M059J (cell line): ENCODE measurements around the gene TYMP. TPM values are rescaled to one million over a fixed set of nuclear protein-coding genes. Genes with fewer than 3 reads are reported as not detected.

Source experiments
- DNase-seq: peaks from one replicate; pipeline ENCODE4 v3.0.0-alpha.2; 2012; ENCODE audit warnings: low read depth
- total RNA-seq: library from RNA; depleted of rRNA; stranded (reverse); fragments of >200 nt; shearing (Covaris generic); gene quantifications from 2 replicates; pipeline ENCODE4 v1.2.3, GENCODE V29; 2014; rRNA removed

Gene TYMP
- total RNA-seq, 1 experiment from 2014 or later, result 23.7 TPM

GRCh38 chr22:50485221-50486131, 44.3 kb downstream of the TYMP start:
- DNase-seq, result peak; percentile 55

GRCh38 chr22:50483977-50484853, 45.6 kb downstream of the TYMP start:
- no peak for DNase-seq

GRCh38 chr22:50483556-50483955, 46.3 kb downstream of the TYMP start:
- no peak for DNase-seq

GRCh38 chr22:50483106-50483505, 46.7 kb downstream of the TYMP start:
- no peak for DNase-seq

DNA sequence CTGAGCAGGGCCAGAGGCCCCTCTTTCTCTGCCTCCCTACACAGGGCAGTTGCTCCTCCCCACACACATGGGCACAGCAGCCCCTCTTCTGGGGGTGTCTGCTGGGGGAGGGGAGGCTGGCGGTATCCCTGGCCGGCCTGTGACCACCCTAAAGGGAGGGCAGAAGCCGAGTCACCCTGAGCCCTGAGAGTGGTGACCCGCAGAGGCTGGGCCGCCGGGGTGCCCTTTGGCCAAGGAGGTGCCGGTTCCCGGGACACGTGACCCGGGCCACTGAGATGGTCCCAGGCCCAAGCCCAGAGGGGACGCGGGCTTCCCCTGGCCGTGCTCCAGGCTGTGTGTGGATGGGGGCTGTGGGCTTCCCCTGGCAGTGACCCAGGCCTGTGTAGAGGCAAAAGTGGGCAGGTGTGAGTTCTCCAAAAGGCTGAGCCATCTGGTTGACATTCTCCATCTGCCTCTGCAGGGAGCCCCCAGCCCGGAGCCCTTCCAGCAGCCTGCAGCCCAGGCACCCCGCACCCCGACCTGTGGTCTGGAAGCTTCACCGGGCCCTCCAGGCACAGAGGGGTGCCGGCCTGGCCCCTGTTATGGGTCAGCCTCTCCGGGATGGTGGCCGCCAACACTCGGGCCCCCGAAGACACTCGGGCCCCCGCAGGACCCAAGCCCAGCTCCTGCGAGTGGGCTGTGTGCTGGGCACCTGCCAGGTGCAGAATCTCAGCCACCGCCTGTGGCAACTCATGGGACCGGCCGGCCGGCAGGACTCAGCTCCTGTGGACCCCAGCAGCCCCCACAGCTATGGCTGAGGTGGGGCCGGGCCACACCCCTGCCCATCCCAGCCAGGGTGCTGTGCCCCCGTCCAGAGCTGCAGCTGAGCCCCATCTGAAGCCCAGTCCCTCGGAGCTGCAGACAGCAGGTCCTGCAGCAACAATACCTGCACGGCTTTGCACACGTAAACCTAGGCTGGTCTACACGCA, 47.4 kb downstream of the TYMP start:
- no peak for DNase-seq

DNA sequence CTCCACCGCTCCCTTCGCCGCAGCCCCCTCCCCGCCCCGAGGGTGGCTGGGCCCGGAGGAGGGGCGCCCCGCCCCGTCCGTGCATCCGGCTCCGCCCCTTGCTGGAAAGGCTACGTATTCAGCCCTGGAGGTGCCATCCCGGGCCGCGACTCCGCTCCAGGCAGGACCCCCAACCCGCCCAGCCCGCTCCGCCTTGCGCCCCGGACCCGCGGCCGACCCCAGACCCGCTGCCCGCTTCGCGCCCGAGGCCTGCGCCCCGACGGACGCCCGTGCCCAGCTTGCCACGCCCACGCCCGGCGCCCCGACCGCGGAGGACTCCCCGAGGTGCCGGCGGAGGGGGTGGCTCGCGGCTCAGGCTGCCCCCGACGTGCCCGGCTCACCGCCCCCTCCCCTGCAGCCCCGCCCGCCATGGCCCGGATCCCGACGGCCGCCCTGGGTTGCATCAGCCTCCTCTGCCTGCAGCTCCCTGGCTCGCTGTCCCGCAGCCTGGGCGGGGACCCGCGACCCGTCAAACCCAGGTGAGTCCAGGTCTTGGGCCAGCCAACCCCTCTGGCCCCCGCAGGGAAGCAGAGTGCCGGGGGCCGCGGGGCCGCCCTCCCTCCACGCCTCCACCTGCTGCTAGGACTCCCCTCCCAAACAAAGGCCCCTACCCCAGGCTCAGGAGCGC, 48.2 kb downstream of the TYMP start, which contains the start of gene ADM2:
ADM2 (plus strand) TSS at position 104 of the 667 bp plus-strand sequence; CDS start at position 409, 305 bp downstream.
- no peak for DNase-seq

DNA sequence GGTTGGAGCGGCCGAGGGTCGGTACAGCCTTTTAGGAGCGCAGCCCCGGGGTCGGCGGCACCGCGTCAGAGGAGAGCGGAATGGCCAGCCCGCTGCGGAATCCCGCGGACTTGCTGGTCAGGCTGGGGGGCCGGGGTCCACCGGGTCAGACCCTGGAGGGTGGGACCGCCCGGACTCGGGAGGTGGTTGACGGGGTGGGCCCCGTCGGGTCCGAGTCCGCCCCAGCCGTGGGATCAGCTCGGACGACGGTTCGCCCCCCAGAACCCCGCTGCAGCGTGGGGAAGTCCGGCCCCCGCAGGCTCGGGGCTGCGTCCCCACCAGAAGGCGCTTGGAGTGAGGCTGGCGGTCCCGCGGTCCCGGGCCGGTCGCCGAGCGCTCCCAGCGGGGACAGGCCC, 48.8 kb downstream of the TYMP start:
- no peak for DNase-seq

DNA sequence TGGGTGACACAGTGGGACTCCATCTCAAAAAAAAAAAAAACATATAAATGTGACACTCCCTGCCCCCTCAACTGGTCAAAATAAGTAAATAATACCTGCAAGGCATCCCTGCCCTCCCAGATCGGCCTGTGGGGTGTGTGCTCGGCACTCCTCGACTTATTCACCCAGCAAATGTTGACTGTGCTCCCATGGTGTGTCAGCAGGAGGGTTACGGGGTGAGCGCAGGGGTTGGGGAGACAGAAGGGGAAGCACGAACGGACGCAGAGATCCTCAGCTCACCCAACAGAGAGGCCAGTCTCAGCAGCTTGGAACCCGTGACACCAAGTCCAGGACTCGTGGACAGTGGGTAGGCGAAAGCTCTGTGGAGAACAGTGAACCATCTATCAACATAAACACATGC, 50.1 kb downstream of the TYMP start:
- no peak for DNase-seq

DNA sequence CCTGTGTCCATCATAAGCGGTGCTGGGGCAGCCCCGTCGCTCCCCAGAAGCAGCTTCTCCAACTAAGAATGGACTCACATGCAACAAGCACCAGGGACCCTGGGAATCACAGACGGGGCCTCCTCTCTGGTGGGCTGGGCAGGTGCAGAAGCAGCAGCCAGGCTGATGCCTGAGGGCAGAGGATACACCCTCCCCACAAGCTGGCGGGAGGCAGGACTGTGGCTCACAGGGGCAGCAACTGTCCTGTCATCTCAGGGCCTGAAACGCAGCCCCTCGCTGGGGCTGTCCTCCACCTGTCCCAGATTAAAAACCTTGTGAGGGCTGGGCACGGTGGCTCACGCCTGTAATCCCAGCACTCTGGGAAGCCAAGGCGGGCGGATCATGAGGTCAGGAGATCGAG, 51.9 kb downstream of the TYMP start:
- no peak for DNase-seq

- DNase-seq, result no peak
Measured at GRCh38 chr22:50476868-50477267, 52.9 kb downstream of the TYMP start.

Other genes starting within 250 kb of the TYMP start
- 44.4 and 59.5 TPM in 2 replicates for gene PLXNB2, start 222.4 kb downstream of the TYMP start, total RNA-seq
- gene DENND6B, start 203.0 kb downstream of the TYMP start, total RNA-seq, result 0.20 and 0.71 TPM in 2 replicates
- gene PPP6R2, start 186.7 kb downstream of the TYMP start, total RNA-seq, result 18.9 and 31.4 TPM in 2 replicates
- 19.6 and 43.6 TPM in 2 replicates for gene SBF1, start 55.0 kb downstream of the TYMP start, total RNA-seq
- 0.15 TPM in 1 of 2 replicates, not detected in the other for gene ADM2, start 48.5 kb downstream of the TYMP start, total RNA-seq
- not detected in 2 replicates for gene MIOX, start 43.2 kb downstream of the TYMP start, total RNA-seq
- 31.2 and 59.8 TPM in 2 replicates for gene LMF2, start 22.3 kb downstream of the TYMP start, total RNA-seq
- gene NCAPH2, start 21.8 kb downstream of the TYMP start, total RNA-seq, result 46.8 and 50.9 TPM in 2 replicates
- 1.6 TPM in 1 of 2 replicates, not detected in the other for gene SCO2, start 4.4 kb downstream of the TYMP start, total RNA-seq
- gene KLHDC7B, start 15.9 kb upstream of the TYMP start, total RNA-seq, result 0.02 and 0.37 TPM in 2 replicates
- gene SYCE3, start 32.9 kb upstream of the TYMP start, total RNA-seq, result not detected in 2 replicates
- gene CPT1B, start 48.4 kb upstream of the TYMP start, total RNA-seq, result 2.2 and 2.4 TPM in 2 replicates
- 14.3 and 18.6 TPM in 2 replicates for gene CHKB, start 52.8 kb upstream of the TYMP start, total RNA-seq
- 0.10 and 0.74 TPM in 2 replicates for gene MAPK8IP2, start 70.8 kb upstream of the TYMP start, total RNA-seq
- gene ARSA, start 98.1 kb upstream of the TYMP start, total RNA-seq, result 6.2 and 10.9 TPM in 2 replicates
- gene SHANK3, start 142.8 kb upstream of the TYMP start, total RNA-seq, result 0.30 and 0.71 TPM in 2 replicates
- not detected in 2 replicates for gene ACR, start 208.2 kb upstream of the TYMP start, total RNA-seq